Measurements from ENCODE around the gene CREB3L2. TPM values are rescaled to one million over a fixed set of nuclear protein-coding genes. Genes with fewer than 3 reads are reported as not detected.

The CREB3L2 gene
- total and polyA plus RNA-seq, 12 donors: 11.4 to 169 (median 63.1) TPM

GRCh38 chr7:137961200-137962177 lies 40.4 kb downstream of the CREB3L2 start:
- WGBS, 4 donors: 79 to 93% (median 81%) methylated on average over 11 of the region's 11 CpGs
- Histone ChIP-seq H3K9me3 (replicated peaks in 1 of 3) (no peaks in the 10 kb centered on the region), H3K27ac (peak overlapping the region in 1 of 5 donors; percentile 50), H3K4me3 (no peak overlapping the region), H3K27me3 (no peaks in the 10 kb centered on the region), H3K4me1 (replicated peaks in 1 of 2) (peaks cover 13 to 63% of the 10 kb centered on the region in 2 donors), H3K36me3 (replicated peaks in 1 of 2) (no peaks in the 10 kb centered on the region)
- intact Hi-C loops (cut with DNase I): no loop called here
- peak in 3 of 7 donors; percentile 50 to 64 (median 55) for DNase-seq
- TF ChIP-seq POLR2A (IDR thresholded peaks at IDR 0.05): no peak
- TF ChIP-seq CTCF (IDR thresholded peaks at IDR 0.05): no peak

- 95 to 99% (median 97%) methylated on average over 1 of the region's 1 CpG for WGBS, 4 donors
Observed at GRCh38 chr7:137960020-137960419, 41.9 kb downstream of the CREB3L2 start.

GRCh38 chr7:137958470-137959431 lies 43.1 kb downstream of the CREB3L2 start:
- WGBS, 4 donors: 84 to 95% (median 90%) methylated on average over 4 of the region's 4 CpGs
- no peak for TF ChIP-seq POLR2A (IDR thresholded peaks at IDR 0.05)
- Histone ChIP-seq H3K4me1 (replicated peaks in 1 of 2) (peaks cover 36 to 78% of the 10 kb centered on the region in 2 donors), H3K36me3 (replicated peaks in 1 of 2) (no peaks in the 10 kb centered on the region), H3K27ac (peak overlapping the region in 3 of 5 donors; percentile 31 to 71 (median 57)), H3K9me3 (replicated peaks in 1 of 3) (no peaks in the 10 kb centered on the region), H3K27me3 (no peaks in the 10 kb centered on the region), H3K4me3 (no peak overlapping the region)
- intact Hi-C loops (cut with DNase I): no loop called here
- no peak for DNase-seq

More at GRCh38 chr7:137960020-137960419, 41.9 kb downstream of the CREB3L2 start:
- TF ChIP-seq CTCF (IDR thresholded peaks at IDR 0.05) (no peak), POLR2A (IDR thresholded peaks at IDR 0.05) (no peak)
- Histone ChIP-seq H3K9me3 (replicated peaks in 1 of 3) (no peaks in the 10 kb centered on the region), H3K4me3 (no peak overlapping the region), H3K27me3 (no peaks in the 10 kb centered on the region), H3K36me3 (replicated peaks in 1 of 2) (no peaks in the 10 kb centered on the region), H3K4me1 (replicated peaks in 1 of 2) (peaks cover 26 to 65% of the 10 kb centered on the region in 2 donors), H3K27ac (no peak overlapping the region)
- intact Hi-C loops (cut with DNase I): no loop called here
- no peak for DNase-seq

- intact Hi-C loops (cut with DNase I): no loop called here
- DNase-seq: peak in 3 of 7 donors; percentile 26 to 35 (median 28)
- Histone ChIP-seq H3K27ac (peak overlapping the region in 3 of 5 donors; percentile 31 to 65 (median 57)), H3K27me3 (no peaks in the 10 kb centered on the region), H3K4me1 (replicated peaks in 1 of 2) (peaks cover 41 to 79% of the 10 kb centered on the region in 2 donors), H3K9me3 (replicated peaks in 1 of 3) (no peaks in the 10 kb centered on the region), H3K36me3 (replicated peaks in 1 of 2) (no peaks in the 10 kb centered on the region), H3K4me3 (no peak overlapping the region)
- TF ChIP-seq POLR2A (IDR thresholded peaks at IDR 0.05) (no peak), CTCF (IDR thresholded peaks at IDR 0.05) (no peak)
- WGBS, 4 donors: 73 to 95% (median 83%) methylated on average over 3 of the region's 3 CpGs
Observed at GRCh38 chr7:137957887-137958286, 44.0 kb downstream of the CREB3L2 start.

Measured in adrenal gland (tissue), 12 donors.